Upper lobe of left lung (tissue), 6 donors: Measurements from ENCODE around the gene BABAM2. TPM values are rescaled to one million over a fixed set of nuclear protein-coding genes. Genes with fewer than 3 reads are reported as not detected.

Experiments used
- ATAC-seq, 2 donors: fragments of 200-7000 bp; cut with Tn5 transposase; one replicate each; pipeline ENCODE4 v1.9.1; 2022; ENCODE audit warnings: mild to moderate bottlenecking in 2 of 2, moderate library complexity in 2 of 2; ENCODE audit not compliant: low FRiP score in 2 of 2
- DNase-seq, 2 donors: peaks; one replicate each; pipeline ENCODE4 v3.0.0-alpha.2; 2019 to 2020
- H3K27ac ChIP-seq, 4 donors: fragments of 200-600 bp; sonication (generic); one replicate each; pipeline ENCODE4 v1.5.1; 2016 to 2019
- H3K27me3 ChIP-seq, 4 donors: fragments of 200-600 bp; sonication (generic); one replicate each; pipeline ENCODE4 v1.5.1; 2017 to 2019
- H3K36me3 ChIP-seq, 4 donors: fragments of 200-600 bp; sonication (generic); one replicate each; pipeline ENCODE4 v1.5.1; 2016 to 2019
- H3K4me1 ChIP-seq, 4 donors: fragments of 200-600 bp; sonication (generic); one replicate each; pipeline ENCODE4 v1.5.1; 2018 to 2019
- H3K4me3 ChIP-seq, 4 donors: fragments of 200-600 bp; sonication (generic); one replicate each; pipeline ENCODE4 v1.5.1; 2017 to 2019; ENCODE audit warnings: mild to moderate bottlenecking in 2 of 4, moderate library complexity in 1 of 4
- H3K9me3 ChIP-seq, 4 donors: fragments of 200-600 bp; sonication (generic); one replicate each; pipeline ENCODE4 v1.5.1; 2018 to 2019
- EP300 ChIP-seq, 4 donors: sonication (generic); formaldehyde crosslinking; IDR thresholded peaks; one replicate each; pipeline ENCODE4 v1.5.1; 2017; ENCODE audit warnings: antibody characterized with exemption in 4 of 4, control low read depth in 2 of 4
- POLR2A ChIP-seq, 4 donors: fragments of 450-650 bp; IDR thresholded peaks; one replicate each; pipeline ENCODE4 v1.5.1; 2016 to 2017; ENCODE audit warnings: antibody characterized with exemption in 4 of 4, mild to moderate bottlenecking in 2 of 4
- POLR2AphosphoS5 ChIP-seq, 2 donors: sonication (generic); formaldehyde crosslinking; IDR thresholded peaks; one replicate each; pipeline ENCODE4 v1.5.1; 2017; ENCODE audit warnings: antibody characterized with exemption in 2 of 2
- WGBS, 2 donors: methylation state at CpG; one replicate each; pipeline ENCODE4 v1.1.5; 2017 to 2018; 5-methylcytosine and 5-hydroxymethylcytosine counted together
- total RNA-seq, 6 donors: library from RNA; depleted of rRNA in 4 of 6; stranded (reverse); fragments of >200 nt in 4 of 6; gene quantifications; one replicate each; pipeline versions ENCODE4 v1.1.0 to v1.2.1, GENCODE V29; 2016 to 2021
- TF ChIP-seq, protein P1 (sequence below), 6 experiments: fragments of 450-650 bp in 4 of 6; fragments of 200-600 bp in 2 of 6; sonication (generic) in 2 of 6; IDR thresholded peaks; one replicate each; pipeline ENCODE4 v1.5.1; 2016 to 2019; ENCODE audit warnings: antibody characterized with exemption in 6 of 6
- donor health status: DM: no; HTN: no; CAD: no; lungs with moderate emphysema.
- donor health status: DM: no; HTN: yes; CAD: no; lungs with severe emphysema.

BABAM2 gene
- total RNA-seq, 6 donors from 2014 or later, result 23.0 to 44.0 (median 38.2) TPM

DNA sequence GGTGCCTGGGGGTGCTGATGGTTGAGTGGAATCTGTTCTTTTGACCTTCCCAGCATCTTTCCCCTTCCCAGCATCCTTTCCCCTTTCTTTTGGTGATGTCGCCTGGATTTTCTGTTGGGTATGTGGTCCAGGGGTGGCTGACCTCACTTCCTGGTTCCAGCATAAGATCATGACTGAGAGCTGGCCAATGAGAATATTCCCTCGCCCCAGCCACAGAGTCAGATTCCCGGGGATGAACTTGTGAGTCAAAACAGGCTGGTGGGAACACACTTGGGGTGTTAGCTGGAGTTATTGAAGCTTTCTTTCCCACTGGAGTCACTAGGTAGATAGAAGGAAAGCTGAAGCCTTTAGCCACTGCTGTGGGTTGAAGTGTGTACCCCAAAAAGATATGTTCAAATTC is 474.1 kb downstream of the BABAM2 start:
- Histone ChIP-seq H3K4me3 (no peak overlapping the region), H3K36me3 (no peaks in the 10 kb centered on the region), H3K27me3 (no peaks in the 10 kb centered on the region), H3K4me1 (peaks cover 26 to 28% (median 26%) of the 10 kb centered on the region in 4 donors), H3K27ac (no peak overlapping the region), H3K9me3 (no peaks in the 10 kb centered on the region)
- 93 to 96% methylated on average over 3 of the region's 3 CpGs for WGBS, 2 donors
- DNase-seq, result no peak
- ATAC-seq, result no peak
- no peak for TF ChIP-seq POLR2AphosphoS5 (IDR thresholded peaks at IDR 0.05)
- no peak for TF ChIP-seq EP300 (IDR thresholded peaks at IDR 0.05)
- TF ChIP-seq, protein P1, sequence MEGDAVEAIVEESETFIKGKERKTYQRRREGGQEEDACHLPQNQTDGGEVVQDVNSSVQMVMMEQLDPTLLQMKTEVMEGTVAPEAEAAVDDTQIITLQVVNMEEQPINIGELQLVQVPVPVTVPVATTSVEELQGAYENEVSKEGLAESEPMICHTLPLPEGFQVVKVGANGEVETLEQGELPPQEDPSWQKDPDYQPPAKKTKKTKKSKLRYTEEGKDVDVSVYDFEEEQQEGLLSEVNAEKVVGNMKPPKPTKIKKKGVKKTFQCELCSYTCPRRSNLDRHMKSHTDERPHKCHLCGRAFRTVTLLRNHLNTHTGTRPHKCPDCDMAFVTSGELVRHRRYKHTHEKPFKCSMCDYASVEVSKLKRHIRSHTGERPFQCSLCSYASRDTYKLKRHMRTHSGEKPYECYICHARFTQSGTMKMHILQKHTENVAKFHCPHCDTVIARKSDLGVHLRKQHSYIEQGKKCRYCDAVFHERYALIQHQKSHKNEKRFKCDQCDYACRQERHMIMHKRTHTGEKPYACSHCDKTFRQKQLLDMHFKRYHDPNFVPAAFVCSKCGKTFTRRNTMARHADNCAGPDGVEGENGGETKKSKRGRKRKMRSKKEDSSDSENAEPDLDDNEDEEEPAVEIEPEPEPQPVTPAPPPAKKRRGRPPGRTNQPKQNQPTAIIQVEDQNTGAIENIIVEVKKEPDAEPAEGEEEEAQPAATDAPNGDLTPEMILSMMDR (IDR thresholded peaks at IDR 0.05), result no peak
- no peak for TF ChIP-seq POLR2A (IDR thresholded peaks at IDR 0.05)

DNA sequence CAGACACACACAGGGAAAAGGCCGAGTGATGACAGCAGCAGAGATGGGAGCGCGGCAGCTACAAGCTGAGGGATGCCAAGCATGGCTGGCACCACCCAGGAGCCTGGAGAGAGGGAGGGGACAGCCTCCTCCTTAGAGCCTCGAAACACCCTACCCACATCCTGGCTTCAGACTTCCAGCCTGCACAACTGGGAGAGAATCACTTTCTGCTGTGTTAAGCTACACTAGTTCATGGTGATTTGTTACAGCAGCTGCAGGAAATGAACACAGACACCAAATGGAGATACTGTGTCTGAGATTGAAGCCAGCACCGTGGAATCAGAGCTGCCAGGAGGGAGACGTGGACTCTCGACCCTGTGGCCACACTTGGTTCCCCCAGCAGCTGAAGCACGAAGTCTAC is 474.6 kb downstream of the BABAM2 start:
- no peak for TF ChIP-seq POLR2A (IDR thresholded peaks at IDR 0.05)
- TF ChIP-seq, protein P1 (IDR thresholded peaks at IDR 0.05), result no peak
- TF ChIP-seq EP300 (IDR thresholded peaks at IDR 0.05), result no peak
- TF ChIP-seq POLR2AphosphoS5 (IDR thresholded peaks at IDR 0.05), result no peak
- ATAC-seq (no peak), DNase-seq (no peak)
- H3K4me3 ChIP-seq, result no peak overlapping the region
- H3K9me3 ChIP-seq, result no peaks in the 10 kb centered on the region
- peaks cover 21 to 28% (median 21%) of the 10 kb centered on the region in 4 donors for H3K4me1 ChIP-seq
- 66 to 74% methylated on average over 8 of the region's 8 CpGs for WGBS, 2 donors
- H3K27me3 ChIP-seq, result no peaks in the 10 kb centered on the region
- H3K36me3 ChIP-seq, result no peaks in the 10 kb centered on the region
- H3K27ac ChIP-seq, result no peak overlapping the region

DNA sequence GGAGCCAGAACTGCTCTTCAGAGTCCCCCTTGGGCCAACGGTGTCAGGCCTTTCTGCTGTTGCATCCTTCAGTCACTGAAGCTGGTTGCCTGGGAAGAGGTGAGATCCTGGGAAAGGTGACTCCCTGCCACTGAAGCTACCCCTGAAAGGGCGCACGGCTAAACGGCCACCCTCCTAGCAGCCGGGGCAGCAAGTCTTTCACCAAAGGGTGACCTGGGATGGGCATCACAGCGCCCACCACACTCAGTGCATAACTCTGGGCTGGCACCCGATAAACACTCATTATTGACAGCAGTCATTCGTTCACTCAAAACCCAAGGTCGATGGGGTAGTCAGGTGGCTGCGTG is 475.6 kb downstream of the BABAM2 start:
- DNase-seq, result no peak
- ATAC-seq, result no peak
- peaks cover 13 to 20% (median 18%) of the 10 kb centered on the region in 4 donors for H3K4me1 ChIP-seq
- WGBS, 2 donors, result 84% methylated on average over 9 to 10 of the region's 10 CpGs
- no peak for TF ChIP-seq EP300 (IDR thresholded peaks at IDR 0.05)
- TF ChIP-seq, protein P1 (IDR thresholded peaks at IDR 0.05), result no peak
- no peak for TF ChIP-seq POLR2A (IDR thresholded peaks at IDR 0.05)
- TF ChIP-seq POLR2AphosphoS5 (IDR thresholded peaks at IDR 0.05), result no peak
- H3K36me3 ChIP-seq, result no peaks in the 10 kb centered on the region
- no peaks in the 10 kb centered on the region for H3K27me3 ChIP-seq
- H3K9me3 ChIP-seq, result no peaks in the 10 kb centered on the region
- H3K27ac ChIP-seq, result peak overlapping the region in 2 of 4 donors; percentile 25 to 54
- no peak overlapping the region for H3K4me3 ChIP-seq

DNA sequence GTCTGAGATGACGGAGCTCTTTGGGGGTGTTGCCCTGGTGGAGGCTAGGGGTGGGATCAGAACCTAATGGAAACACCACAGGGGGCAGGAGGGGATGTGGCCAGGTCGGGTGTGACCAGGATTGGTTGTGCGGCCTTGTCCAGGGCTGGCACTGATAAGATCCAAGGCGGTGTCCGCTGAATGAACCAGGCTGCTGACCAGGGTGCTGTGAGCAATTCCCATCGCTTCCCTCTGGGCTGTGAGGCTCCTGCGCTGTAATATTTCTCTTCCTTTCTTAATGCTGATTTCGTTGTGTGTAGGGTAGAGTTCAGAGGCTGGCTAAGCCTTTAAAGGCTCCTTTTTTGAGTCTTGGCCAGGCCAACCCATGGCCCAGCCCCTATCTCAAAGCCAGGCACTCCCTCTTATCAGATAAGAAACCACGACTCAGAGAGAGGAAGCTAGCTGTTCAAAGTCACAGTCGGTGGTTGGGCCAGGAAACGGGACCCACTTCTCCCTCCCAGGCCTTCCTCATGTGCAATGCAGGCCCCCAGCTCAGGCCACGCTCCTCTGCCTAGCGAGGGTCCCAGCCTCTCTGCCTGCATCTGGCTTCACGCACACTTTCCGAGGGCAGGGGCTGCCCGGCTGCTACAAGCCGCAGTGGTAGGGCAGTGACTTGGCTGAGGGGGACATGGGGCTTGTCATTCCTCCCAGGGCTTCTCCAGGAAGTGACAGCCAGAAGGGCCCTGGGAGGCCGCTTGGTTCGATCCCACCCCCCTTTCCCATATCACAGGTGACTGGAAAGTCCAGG is 476.2 kb downstream of the BABAM2 start:
- 38 to 52% methylated on average over 11 to 19 of the region's 19 CpGs for WGBS, 2 donors
- TF ChIP-seq EP300 (IDR thresholded peaks at IDR 0.05) (no peak), POLR2A (IDR thresholded peaks at IDR 0.05) (no peak)
- Histone ChIP-seq H3K27me3 (no peaks in the 10 kb centered on the region), H3K4me3 (no peak overlapping the region), H3K4me1 (peaks cover 13 to 20% (median 18%) of the 10 kb centered on the region in 4 donors), H3K36me3 (no peaks in the 10 kb centered on the region), H3K27ac (peak overlapping the region in 2 of 4 donors; percentile 25 to 54), H3K9me3 (no peaks in the 10 kb centered on the region)
- ATAC-seq (peak; percentile 52 to 61), DNase-seq (peak in 1 of 2 donors; percentile 68)

DNA sequence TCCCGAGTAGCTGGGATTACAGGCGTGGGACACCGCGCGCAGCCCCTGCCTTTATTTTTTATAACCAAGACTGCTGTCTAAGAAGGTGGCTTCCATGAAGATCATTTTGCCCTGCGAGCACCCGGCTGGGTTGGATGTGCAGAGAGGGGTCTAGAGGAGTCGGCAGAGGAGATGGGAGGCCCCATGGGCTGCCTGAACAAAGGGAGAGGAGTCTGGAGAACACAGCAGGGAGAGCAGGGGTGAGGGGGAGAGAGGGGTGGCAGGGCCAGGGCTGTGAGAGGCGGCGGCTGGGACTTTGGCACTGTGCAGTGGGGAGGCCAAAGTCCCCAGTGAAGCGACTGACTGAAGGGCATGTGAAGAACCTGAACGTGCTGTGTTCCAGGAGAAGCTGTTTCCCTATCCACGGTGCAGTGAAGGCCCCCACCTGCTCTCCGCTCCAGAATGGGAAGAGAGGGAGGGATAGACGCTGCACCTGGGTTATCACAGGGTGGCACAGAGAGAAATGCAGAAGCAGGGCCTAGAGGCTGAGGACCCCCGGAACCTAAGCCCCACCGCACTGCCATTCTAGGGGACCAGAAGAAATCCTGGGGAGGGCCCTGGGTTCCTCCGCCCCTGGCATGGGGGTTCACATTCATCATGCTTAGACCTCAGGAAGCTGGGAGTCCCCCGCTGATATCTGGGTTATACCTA is 477.3 kb downstream of the BABAM2 start:
- no peak overlapping the region for H3K4me3 ChIP-seq
- ATAC-seq (no peak), DNase-seq (no peak)
- WGBS, 2 donors, result 78 to 88% methylated on average over 18 to 19 of the region's 19 CpGs
- H3K27ac ChIP-seq, result no peak overlapping the region
- H3K9me3 ChIP-seq, result no peaks in the 10 kb centered on the region
- TF ChIP-seq EP300 (IDR thresholded peaks at IDR 0.05) (no peak), POLR2A (IDR thresholded peaks at IDR 0.05) (no peak), POLR2AphosphoS5 (IDR thresholded peaks at IDR 0.05) (no peak)
- TF ChIP-seq, protein P1 (IDR thresholded peaks at IDR 0.05), result no peak
- H3K27me3 ChIP-seq, result no peaks in the 10 kb centered on the region
- no peaks in the 10 kb centered on the region for H3K36me3 ChIP-seq
- peaks cover 13 to 20% (median 18%) of the 10 kb centered on the region in 4 donors for H3K4me1 ChIP-seq
